ENCODE measurements around the gene B4GALNT1. TPM values are rescaled to one million over a fixed set of nuclear protein-coding genes. Genes with fewer than 3 reads are reported as not detected.

B4GALNT1 gene
- total and polyA plus RNA-seq, 9 of the 15 experiments (the other 6 are each of a cell fraction or from before 2014, with no cell fraction given), result 1.0 to 32.2 (median 9.8) TPM

- Histone ChIP-seq H2AFZ (ENCODE audit: low read depth, low read length) (no peak overlapping the region), H3K4me2 (ENCODE audit: insufficient read depth, low read length) (no peak overlapping the region), H3K4me1 (replicated peaks in 1 of 2; ENCODE audit: control insufficient read depth in 2 of 2, insufficient read depth in 2 of 2, low read length in 2 of 2) (peaks cover 5 to 7% of the 10 kb centered on the region in 2 experiments), H3K27me3 (ENCODE audit: control insufficient read depth in 2 of 2, insufficient read depth in 2 of 2, low read length in 2 of 2) (no peaks in the 10 kb centered on the region), H4K20me1 (replicated peaks; ENCODE audit: control insufficient read depth, insufficient read depth, low read length) (peaks cover 3% of the 10 kb centered on the region; the same call in 1 of the 2 replicates), H3K27ac (ENCODE audit: extremely low read depth, low read depth, low read length) (no peak overlapping the region), H3K4me3 (no peak overlapping the region), H3K9me1 (ENCODE audit: control insufficient read depth, insufficient read depth, low read length) (no peaks in the 10 kb centered on the region), H3K9me3 (replicated peaks; ENCODE audit: control insufficient read depth, insufficient read depth, low read depth, low read length) (no peaks in the 10 kb centered on the region), H3K36me3 (ENCODE audit: control insufficient read depth, insufficient read depth, low read length) (peaks cover 50% of the 10 kb centered on the region; the same call in 2 of the 3 replicates), H3K79me2 (ENCODE audit: control insufficient read depth, insufficient read depth, low read length) (no peaks in the 10 kb centered on the region), H3K9ac (ENCODE audit: insufficient read depth in 1 of 2, low read depth in 2 of 2, low read length in 2 of 2) (no peak overlapping the region; a peak in 1 of 4 replicates)
- TF ChIP-seq SREBF2 (CRISPR knock-in tag; IDR thresholded peaks at IDR 0.05), result no peak
- no peak for TF ChIP-seq XRCC5 (IDR thresholded peaks at IDR 0.05; ENCODE audit: low read depth, low read length)
- ChIA-PET CTCF (ENCODE audit: low intra/inter-chr PET ratio) (no interaction called here), POLR2A (interaction anchor here (0.6 to 1.1 kb wide), 4 partner anchors 13 to 214 kb away, joined by 3 to 6 read pairs (median 4); partner anchors contain the start of gene DDIT3)
- 67% methylated on average over 2 of the region's 2 CpGs for WGBS (ENCODE audit: insufficient coverage, low coverage, missing lambda C conversion rate)
- intact Hi-C loops (cut with micrococcal nuclease) (no loop called here), in situ Hi-C loops (cut with MboI) (no loop called here)
- no TSS peak for BruUV-seq (replicated peaks)
- no peak for ATAC-seq
- no peak for DNase-seq (ENCODE audit: extremely low read depth in 1 of 4, low spot score in 3 of 4)
- no peak for FAIRE-seq
These were observed 47.8 kb downstream of the B4GALNT1 start for GRCh38 chr12:57585156-57585555.

GRCh38 chr12:57584690-57585089 lies 48.3 kb downstream of the B4GALNT1 start:
- no peak overlapping the region for H2AFZ ChIP-seq (ENCODE audit: low read depth, low read length)
- BruUV-seq (replicated peaks), result TSS peak; percentile 32
- in situ Hi-C loops (cut with MboI), result no loop called here
- H3K4me3 ChIP-seq, result no peak overlapping the region
- CTCF ChIA-PET (ENCODE audit: low intra/inter-chr PET ratio), result interaction anchor here (1.1 to 4.6 kb wide), 2 partner anchors 37 to 148 kb away, joined by 4 to 36 read pairs; no protein-coding TSS in a partner anchor
- no peaks in the 10 kb centered on the region for H3K27me3 ChIP-seq (ENCODE audit: control insufficient read depth in 2 of 2, insufficient read depth in 2 of 2, low read length in 2 of 2)
- H3K9ac ChIP-seq (ENCODE audit: insufficient read depth in 1 of 2, low read depth in 2 of 2, low read length in 2 of 2), result no peak overlapping the region
- no peak for DNase-seq (ENCODE audit: extremely low read depth in 1 of 4, low spot score in 3 of 4)
- no peaks in the 10 kb centered on the region for H3K9me1 ChIP-seq (ENCODE audit: control insufficient read depth, insufficient read depth, low read length)
- POLR2A ChIA-PET, result interaction anchor here (0.6 to 1.1 kb wide), 3 partner anchors 24 to 64 kb away, joined by 3 to 4 read pairs (median 3); partner anchors contain the start of gene DDIT3
- intact Hi-C loops (cut with micrococcal nuclease), result no loop called here
- peaks cover 4 to 7% of the 10 kb centered on the region in 2 experiments; a peak in 4 of 5 replicates for H3K4me1 ChIP-seq (replicated peaks in 1 of 2; ENCODE audit: control insufficient read depth in 2 of 2, insufficient read depth in 2 of 2, low read length in 2 of 2)
- peaks cover 3% of the 10 kb centered on the region; the same call in 1 of the 2 replicates for H4K20me1 ChIP-seq (replicated peaks; ENCODE audit: control insufficient read depth, insufficient read depth, low read length)
- H3K9me3 ChIP-seq (replicated peaks; ENCODE audit: control insufficient read depth, insufficient read depth, low read depth, low read length), result no peaks in the 10 kb centered on the region
- H3K4me2 ChIP-seq (ENCODE audit: insufficient read depth, low read length), result no peak overlapping the region
- H3K27ac ChIP-seq (ENCODE audit: extremely low read depth, low read depth, low read length), result no peak overlapping the region
- peaks cover 55% of the 10 kb centered on the region; the same call in 2 of the 3 replicates for H3K36me3 ChIP-seq (ENCODE audit: control insufficient read depth, insufficient read depth, low read length)
- H3K79me2 ChIP-seq (ENCODE audit: control insufficient read depth, insufficient read depth, low read length), result no peaks in the 10 kb centered on the region
- ATAC-seq, result no peak
- FAIRE-seq, result no peak
- TF ChIP-seq ARHGAP35 (IDR thresholded peaks at IDR 0.05; ENCODE audit: partially characterized antibody) (no peak), TRIM25 (IDR thresholded peaks at IDR 0.05; ENCODE audit: borderline replicate concordance) (no peak), TEAD1 (CRISPR knock-in tag; IDR thresholded peaks at IDR 0.05) (no peak), PCBP1 (IDR thresholded peaks at IDR 0.05; ENCODE audit: low read depth, low read length, poor library complexity, severe bottlenecking) (no peak), GATAD2B (IDR thresholded peaks at IDR 0.05; ENCODE audit: borderline replicate concordance) (no peak), NR2C2 (CRISPR knock-in tag; IDR thresholded peaks at IDR 0.05) (no peak), NR2C2 (tag; IDR thresholded peaks at IDR 0.05) (no peak), CREB3 (tag; conservative IDR thresholded peaks at IDR 0.05; ENCODE audit: low read depth) (no peak), ATF3 (IDR thresholded peaks at IDR 0.05) (no peak), ATF3 (CRISPR knock-in tag; conservative IDR thresholded peaks at IDR 0.05) (no peak), ZNF184 (CRISPR knock-in tag; IDR thresholded peaks at IDR 0.05) (no peak)
